IMR-90 (cell line): Measurements from ENCODE around the gene GSE1. TPM values are rescaled to one million over a fixed set of nuclear protein-coding genes. Genes with fewer than 3 reads are reported as not detected.

ENCODE experiments used
- ATAC-seq: fragments of 200-7000 bp; cut with Tn5 transposase; 2 replicates; pipeline ENCODE4 v1.9.1; 2020; ENCODE audit warnings: low read depth, mild to moderate bottlenecking, moderate library complexity
- BruUV-seq: library from RNA; stranded (reverse); fragments of 400-500 nt; replicated peaks from 2 replicates; lab custom pipeline; 2021; lab: Mats Ljungman, UMichigan
- CTCF ChIA-PET: fragments of 300-600 bp; formaldehyde crosslinking; extraction: SDS; loops from one replicate; lab custom pipeline; 2021; ENCODE audit warnings: antibody characterized with exemption; lab: Yijun Ruan, JAX
- POLR2A ChIA-PET: fragments of 300-600 bp; sonication (Branson Sonifier 250); formaldehyde crosslinking; loops from one replicate; lab custom pipeline; 2022; ENCODE audit warnings: antibody characterized with exemption; ENCODE audit not compliant: unreplicated experiment; lab: Charles Lee
- DNase-seq: peaks from one replicate; pipeline ENCODE4 v3.0.0; 2013
- H2AFZ ChIP-seq: replicated peaks from 2 replicates; pipeline ENCODE3; 2013; ENCODE audit warnings: low read length, mild to moderate bottlenecking; ENCODE audit not compliant: poor library complexity
- H2AK5ac ChIP-seq: 2 replicates; pipeline ENCODE4 v1.6.1; 2013; ENCODE audit warnings: low read depth, low read length, inconsistent platforms
- H2AK9ac ChIP-seq: replicated peaks from 2 replicates; pipeline ENCODE3; 2013; ENCODE audit warnings: mild to moderate bottlenecking, low read depth, low read length, moderate library complexity; ENCODE audit not compliant: poor library complexity
- H2BK120ac ChIP-seq: 2 replicates; pipeline ENCODE4 v1.6.1; 2013; ENCODE audit warnings: low read depth, low read length, inconsistent platforms
- H2BK15ac ChIP-seq: 3 replicates; pipeline ENCODE4 v1.6.1; 2013; ENCODE audit warnings: low read depth, low read length, inconsistent platforms
- H2BK20ac ChIP-seq: 2 replicates; pipeline ENCODE4 v1.6.1; 2013; ENCODE audit warnings: low read depth, mild to moderate bottlenecking, inconsistent platforms, low read length, moderate library complexity
- H2BK5ac ChIP-seq: 2 replicates; pipeline ENCODE4 v1.6.1; 2013; ENCODE audit warnings: mild to moderate bottlenecking, low read depth, low read length, inconsistent platforms; ENCODE audit not compliant: poor library complexity, severe bottlenecking
- H3K14ac ChIP-seq: replicated peaks from 2 replicates; pipeline ENCODE4 v1.6.1; 2013; ENCODE audit warnings: low read depth, low read length, inconsistent platforms
- H3K18ac ChIP-seq: 2 replicates; pipeline ENCODE4 v1.6.1; 2013; ENCODE audit warnings: low read depth, low read length, control low read depth
- H3K23ac ChIP-seq: 2 replicates; pipeline ENCODE4 v1.6.1; 2013; ENCODE audit warnings: low read depth, low read length, inconsistent platforms
- H3K27ac ChIP-seq: 2 replicates; pipeline ENCODE4 v1.5.1; 2013; ENCODE audit warnings: mild to moderate bottlenecking, control low read depth, low read length; ENCODE audit not compliant: insufficient read depth
- H3K27me3 ChIP-seq: 2 replicates; pipeline ENCODE4 v1.6.1; 2013; ENCODE audit warnings: low read length; ENCODE audit not compliant: control insufficient read depth, insufficient read depth
- H3K36me3 ChIP-seq: 2 replicates; pipeline ENCODE4 v1.6.1; 2013; ENCODE audit warnings: low read length, mixed read lengths; ENCODE audit not compliant: control insufficient read depth, insufficient read depth
- H3K4ac ChIP-seq: 2 replicates; pipeline ENCODE4 v1.6.1; 2013; ENCODE audit warnings: low read depth, low read length, inconsistent platforms
- H3K4me1 ChIP-seq: 2 replicates; pipeline ENCODE4 v1.6.1; 2013; ENCODE audit warnings: low read length, mixed read lengths; ENCODE audit not compliant: control insufficient read depth, insufficient read depth
- H3K4me2 ChIP-seq: 2 replicates; pipeline ENCODE4 v1.6.1; 2013; ENCODE audit warnings: low read depth, mild to moderate bottlenecking, control low read depth, low read length, moderate library complexity
- H3K4me3 ChIP-seq: 2 replicates; pipeline ENCODE4 v1.5.1; 2013; ENCODE audit warnings: low read depth, mild to moderate bottlenecking, control low read depth, low read length, moderate library complexity; ENCODE audit not compliant: insufficient read depth
- H3K56ac ChIP-seq: 2 replicates; pipeline ENCODE4 v1.6.1; 2013; ENCODE audit warnings: low read length, inconsistent platforms; ENCODE audit not compliant: insufficient read depth; ENCODE audit errors: extremely low read depth
- H3K79me1 ChIP-seq, 2 experiments: 2 replicates each; pipeline ENCODE4 v1.6.1; 2013; ENCODE audit warnings: low read length in 2 of 2, inconsistent platforms in 1 of 2, low read depth in 1 of 2
- H3K9ac ChIP-seq: 2 replicates; pipeline ENCODE4 v1.6.1; 2013; ENCODE audit warnings: low read depth, low read length, control low read depth
- H3K9me1 ChIP-seq: 2 replicates; pipeline ENCODE4 v1.6.1; 2013; ENCODE audit warnings: low read length, inconsistent platforms; ENCODE audit not compliant: insufficient read depth
- H3K9me3 ChIP-seq: 2 replicates; pipeline ENCODE4 v1.6.1; 2013; ENCODE audit warnings: low read length; ENCODE audit not compliant: control insufficient read depth, insufficient read depth
- H4K20me1 ChIP-seq: 2 replicates; pipeline ENCODE4 v1.6.1; 2013; ENCODE audit warnings: low read length, inconsistent platforms; ENCODE audit not compliant: insufficient read depth
- H4K5ac ChIP-seq: 2 replicates; pipeline ENCODE4 v1.6.1; 2013; ENCODE audit warnings: mild to moderate bottlenecking, low read depth, low read length, control low read depth
- H4K8ac ChIP-seq, 2 experiments: 2 replicates each; pipeline ENCODE4 v1.6.1; 2013; ENCODE audit warnings: low read depth in 2 of 2, low read length in 2 of 2, control low read depth in 1 of 2, inconsistent platforms in 1 of 2
- H4K91ac ChIP-seq: 2 replicates; pipeline ENCODE4 v1.6.1; 2013; ENCODE audit warnings: low read depth, low read length, inconsistent platforms; ENCODE audit not compliant: insufficient read depth
- BHLHE40 ChIP-seq: fragments of 150-350 bp; IDR thresholded peaks from 2 replicates; pipeline ENCODE4 v1.6.1; 2016; ENCODE audit warnings: mild to moderate bottlenecking, low read depth, low read length
- CHD1 ChIP-seq: IDR thresholded peaks from 2 replicates; pipeline ENCODE4 v1.6.1; 2012; ENCODE audit warnings: low read depth, low read length, improper control_type of control experiment
- MAFK ChIP-seq: IDR thresholded peaks from 2 replicates; pipeline ENCODE4 v1.6.1; 2012; ENCODE audit warnings: low read depth, low read length, improper control_type of control experiment
- MAZ ChIP-seq: IDR thresholded peaks from 2 replicates; pipeline ENCODE4 v1.6.1; 2012; ENCODE audit warnings: low read depth, mild to moderate bottlenecking, low read length, improper control_type of control experiment, moderate library complexity, borderline replicate concordance
- MXI1 ChIP-seq: IDR thresholded peaks from 2 replicates; pipeline ENCODE4 v1.6.1; 2012; ENCODE audit warnings: low read depth, mild to moderate bottlenecking, low read length, moderate library complexity, borderline replicate concordance
- NFE2L2 ChIP-seq: fragments of 150-350 bp; IDR thresholded peaks from 2 replicates; pipeline ENCODE4 v1.6.1; 2016; ENCODE audit warnings: low read depth, mild to moderate bottlenecking, low read length
- POLR2A ChIP-seq: IDR thresholded peaks from 2 replicates; pipeline ENCODE4 v1.6.1; 2012; ENCODE audit warnings: mild to moderate bottlenecking, low read depth, low read length
- RAD21 ChIP-seq: IDR thresholded peaks from 2 replicates; pipeline ENCODE4 v1.6.1; 2012; ENCODE audit warnings: low read length, improper control_type of control experiment
- RCOR1 ChIP-seq: IDR thresholded peaks from 2 replicates; pipeline ENCODE4 v1.6.1; 2012; ENCODE audit warnings: mild to moderate bottlenecking, low read length, improper control_type of control experiment; ENCODE audit not compliant: insufficient replicate concordance
- RFX5 ChIP-seq: IDR thresholded peaks from 2 replicates; pipeline ENCODE4 v1.8.0; 2012; ENCODE audit warnings: low read depth, mild to moderate bottlenecking, low read length, moderate library complexity
- SMC3 ChIP-seq: fragments of 150-350 bp; IDR thresholded peaks from 2 replicates; pipeline ENCODE4 v1.6.1; 2016; ENCODE audit warnings: low read depth, mild to moderate bottlenecking, antibody characterized with exemption, low read length, moderate library complexity
- WGBS, 2 experiments: methylation state at CpG; one replicate each; pipeline versions ENCODE4 v1.1.5 to v1.1.7; 2013; ENCODE audit warnings: missing lambda C conversion rate in 2 of 2; ENCODE audit not compliant: insufficient read length in 1 of 2; ENCODE audit errors: extremely low coverage in 2 of 2; 5-methylcytosine and 5-hydroxymethylcytosine counted together
- dilution Hi-C: fragments of 300-500 bp; cut with HindIII; formaldehyde crosslinking; loops from one replicate; pipeline ENCODE4 v1.14.3; 2018; ENCODE audit warnings: low sequenced_read_pairs; ENCODE audit not compliant: unreplicated experiment
- in situ Hi-C: fragments of 300-500 bp; cut with MboI; formaldehyde crosslinking; loops from 3 replicates; pipeline ENCODE4 v1.14.3; 2019; ENCODE audit warnings: low sequenced_read_pairs, inconsistent platforms, mixed read lengths
- intact Hi-C: fragments of 100-400 bp; cut with micrococcal nuclease; formaldehyde crosslinking; loops from 2 replicates; pipeline ENCODE4 v1.10.0; 2022
- polyA plus RNA-seq, 3 experiments: library from polyadenylated mRNA; depleted of rRNA; stranded (reverse); fragments of >200 nt; gene quantifications; 2 replicates each; pipeline ENCODE4 v1.2.3, GENCODE V29; 2012; ENCODE audit warnings: low replicate concordance in 1 of 3
- total RNA-seq: library from RNA; depleted of rRNA; stranded (reverse); fragments of >200 nt; gene quantifications from 2 replicates; pipeline ENCODE4 v1.2.3, GENCODE V29; 2012
- TF ChIP-seq, protein P1 (sequence below): fragments of 150-350 bp; IDR thresholded peaks from 2 replicates; pipeline ENCODE4 v1.6.1; 2016; ENCODE audit warnings: low read depth, mild to moderate bottlenecking, low read length, moderate library complexity, borderline replicate concordance
- TF ChIP-seq, protein P2 (sequence below): fragments of 150-350 bp; IDR thresholded peaks from 2 replicates; pipeline ENCODE4 v1.6.1; 2017; ENCODE audit warnings: mild to moderate bottlenecking, antibody characterized with exemption, low read length, low read depth
- TF ChIP-seq, protein P3 (sequence below): conservative IDR thresholded peaks from 2 replicates; pipeline ENCODE4 v1.5.1; 2012; ENCODE audit warnings: mild to moderate bottlenecking, low read depth, low read length, improper control_type of control experiment

GSE1 gene
- total and polyA plus RNA-seq, 2 of the 4 experiments (the other 2 are of a cell fraction) = 14.9 to 25.5 TPM

DNA sequence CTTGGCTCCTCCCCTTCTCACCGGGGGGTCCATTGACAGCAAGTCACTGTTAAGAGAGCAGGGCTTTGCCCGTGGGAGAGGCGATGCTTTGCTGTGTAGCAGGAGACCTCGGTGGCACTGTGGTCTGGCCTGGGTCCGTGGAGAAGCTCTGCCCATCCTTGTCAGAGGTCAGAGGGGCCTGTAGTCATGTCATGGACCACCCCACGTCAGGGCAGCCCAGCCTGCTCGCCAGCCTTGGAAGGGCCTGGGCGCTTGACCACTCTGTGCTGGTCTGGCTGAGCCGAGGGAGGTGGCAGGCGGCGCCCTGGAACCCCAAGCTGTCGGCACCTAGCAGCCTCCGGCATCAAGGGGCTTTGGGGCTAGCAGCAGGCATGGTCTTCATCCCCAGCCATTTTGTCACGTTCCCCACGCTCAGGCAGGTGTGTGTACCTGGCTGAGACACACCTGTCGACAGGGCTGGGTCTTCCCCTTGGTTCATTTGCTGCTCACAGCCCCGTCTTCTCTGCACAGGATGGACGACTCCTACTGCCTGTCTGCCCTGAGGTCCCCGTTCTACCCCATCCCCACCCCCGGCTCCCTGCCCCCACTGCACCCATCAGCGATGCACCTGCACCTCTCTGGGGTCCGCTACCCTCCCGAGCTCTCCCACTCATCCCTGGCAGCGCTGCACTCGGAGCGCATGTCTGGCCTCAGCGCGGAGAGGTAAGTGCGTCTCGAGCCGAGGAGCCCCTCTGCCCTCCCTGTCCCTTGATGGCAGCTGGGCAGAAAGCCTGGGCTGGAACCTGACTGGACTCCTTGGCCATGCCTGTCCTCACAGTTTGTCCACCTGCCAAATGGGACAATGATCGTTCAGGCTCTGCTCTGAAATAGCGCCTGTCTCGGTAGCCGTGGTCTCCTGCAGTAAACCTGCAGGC is 42.4 kb downstream of the GSE1 start:
- Histone ChIP-seq H3K18ac (no peak overlapping the region), H2BK15ac (no peak overlapping the region), H3K56ac (no peak overlapping the region), H2AK9ac (peak overlapping the region; percentile 15), H4K8ac (no peak overlapping the region), H4K5ac (no peak overlapping the region), H2BK20ac (no peak overlapping the region), H3K79me1 (peaks cover 11 to 29% of the 10 kb centered on the region in 2 experiments), H2AFZ (peak overlapping the region; percentile 32), H3K4ac (no peak overlapping the region), H3K27ac (no peak overlapping the region), H3K4me1 (peaks cover 14% of the 10 kb centered on the region), H3K9me3 (no peaks in the 10 kb centered on the region), H3K23ac (no peak overlapping the region), H3K9me1 (0 out of 2 replicates have a peak, but pooled peaks cover 6% of the 10 kb centered on the region), H4K20me1 (peaks cover 48% of the 10 kb centered on the region), H2BK5ac (no peak overlapping the region), H3K4me2 (no peak overlapping the region), H3K36me3 (peaks cover 59% of the 10 kb centered on the region), H2AK5ac (no peak overlapping the region), H3K9ac (no peak overlapping the region), H4K91ac (no peak overlapping the region), H3K27me3 (no peaks in the 10 kb centered on the region), H2BK120ac (no peak overlapping the region), H3K4me3 (no peak overlapping the region), H3K14ac (no peak overlapping the region)
- ATAC-seq (no peak), DNase-seq (no peak)
- 94% methylated on average over 24 of the region's 35 CpGs; no CpG with 5 or more reads in 1 of the 2 experiments for WGBS, 2 experiments
- POLR2A ChIA-PET = no interaction called here
- BruUV-seq = no TSS peak
- CTCF ChIA-PET = no interaction called here
- in situ Hi-C loops = loop anchor here (5.0 kb wide), 1 partner anchor 62 kb away; no protein-coding TSS in a partner anchor
- TF ChIP-seq BHLHE40 (no peak), RFX5 (no peak), POLR2A (no peak), RAD21 (no peak), CHD1 (no peak), MAZ (no peak), NFE2L2 (no peak), RCOR1 (no peak), SMC3 (no peak), MAFK (no peak), MXI1 (no peak)
- TF ChIP-seq, protein P1, sequence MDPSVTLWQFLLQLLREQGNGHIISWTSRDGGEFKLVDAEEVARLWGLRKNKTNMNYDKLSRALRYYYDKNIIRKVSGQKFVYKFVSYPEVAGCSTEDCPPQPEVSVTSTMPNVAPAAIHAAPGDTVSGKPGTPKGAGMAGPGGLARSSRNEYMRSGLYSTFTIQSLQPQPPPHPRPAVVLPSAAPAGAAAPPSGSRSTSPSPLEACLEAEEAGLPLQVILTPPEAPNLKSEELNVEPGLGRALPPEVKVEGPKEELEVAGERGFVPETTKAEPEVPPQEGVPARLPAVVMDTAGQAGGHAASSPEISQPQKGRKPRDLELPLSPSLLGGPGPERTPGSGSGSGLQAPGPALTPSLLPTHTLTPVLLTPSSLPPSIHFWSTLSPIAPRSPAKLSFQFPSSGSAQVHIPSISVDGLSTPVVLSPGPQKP = no peak
- TF ChIP-seq, protein P2, sequence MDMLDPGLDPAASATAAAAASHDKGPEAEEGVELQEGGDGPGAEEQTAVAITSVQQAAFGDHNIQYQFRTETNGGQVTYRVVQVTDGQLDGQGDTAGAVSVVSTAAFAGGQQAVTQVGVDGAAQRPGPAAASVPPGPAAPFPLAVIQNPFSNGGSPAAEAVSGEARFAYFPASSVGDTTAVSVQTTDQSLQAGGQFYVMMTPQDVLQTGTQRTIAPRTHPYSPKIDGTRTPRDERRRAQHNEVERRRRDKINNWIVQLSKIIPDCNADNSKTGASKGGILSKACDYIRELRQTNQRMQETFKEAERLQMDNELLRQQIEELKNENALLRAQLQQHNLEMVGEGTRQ = no peak
- TF ChIP-seq, protein P3, sequence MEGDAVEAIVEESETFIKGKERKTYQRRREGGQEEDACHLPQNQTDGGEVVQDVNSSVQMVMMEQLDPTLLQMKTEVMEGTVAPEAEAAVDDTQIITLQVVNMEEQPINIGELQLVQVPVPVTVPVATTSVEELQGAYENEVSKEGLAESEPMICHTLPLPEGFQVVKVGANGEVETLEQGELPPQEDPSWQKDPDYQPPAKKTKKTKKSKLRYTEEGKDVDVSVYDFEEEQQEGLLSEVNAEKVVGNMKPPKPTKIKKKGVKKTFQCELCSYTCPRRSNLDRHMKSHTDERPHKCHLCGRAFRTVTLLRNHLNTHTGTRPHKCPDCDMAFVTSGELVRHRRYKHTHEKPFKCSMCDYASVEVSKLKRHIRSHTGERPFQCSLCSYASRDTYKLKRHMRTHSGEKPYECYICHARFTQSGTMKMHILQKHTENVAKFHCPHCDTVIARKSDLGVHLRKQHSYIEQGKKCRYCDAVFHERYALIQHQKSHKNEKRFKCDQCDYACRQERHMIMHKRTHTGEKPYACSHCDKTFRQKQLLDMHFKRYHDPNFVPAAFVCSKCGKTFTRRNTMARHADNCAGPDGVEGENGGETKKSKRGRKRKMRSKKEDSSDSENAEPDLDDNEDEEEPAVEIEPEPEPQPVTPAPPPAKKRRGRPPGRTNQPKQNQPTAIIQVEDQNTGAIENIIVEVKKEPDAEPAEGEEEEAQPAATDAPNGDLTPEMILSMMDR = no peak
- intact Hi-C loops = loop anchor here (5.0 kb wide), 1 partner anchor 62 kb away; no protein-coding TSS in a partner anchor
- dilution Hi-C loops = no loop called here
